Stimulated activated CD4-positive, alpha-beta T cell treated with anti-CD3 and anti-CD28 coated beads, Interleukin-15, amount 100 ng/mL, for 48 hours (primary cell): Measurements from ENCODE around the gene HOXC13.

Experiments
- DNase-seq, 2 donors: peaks; one replicate each; pipeline ENCODE4 v3.0.0-alpha.2; 2020; ENCODE audit warnings: low read depth in 2 of 2

Gene HOXC13

DNA sequence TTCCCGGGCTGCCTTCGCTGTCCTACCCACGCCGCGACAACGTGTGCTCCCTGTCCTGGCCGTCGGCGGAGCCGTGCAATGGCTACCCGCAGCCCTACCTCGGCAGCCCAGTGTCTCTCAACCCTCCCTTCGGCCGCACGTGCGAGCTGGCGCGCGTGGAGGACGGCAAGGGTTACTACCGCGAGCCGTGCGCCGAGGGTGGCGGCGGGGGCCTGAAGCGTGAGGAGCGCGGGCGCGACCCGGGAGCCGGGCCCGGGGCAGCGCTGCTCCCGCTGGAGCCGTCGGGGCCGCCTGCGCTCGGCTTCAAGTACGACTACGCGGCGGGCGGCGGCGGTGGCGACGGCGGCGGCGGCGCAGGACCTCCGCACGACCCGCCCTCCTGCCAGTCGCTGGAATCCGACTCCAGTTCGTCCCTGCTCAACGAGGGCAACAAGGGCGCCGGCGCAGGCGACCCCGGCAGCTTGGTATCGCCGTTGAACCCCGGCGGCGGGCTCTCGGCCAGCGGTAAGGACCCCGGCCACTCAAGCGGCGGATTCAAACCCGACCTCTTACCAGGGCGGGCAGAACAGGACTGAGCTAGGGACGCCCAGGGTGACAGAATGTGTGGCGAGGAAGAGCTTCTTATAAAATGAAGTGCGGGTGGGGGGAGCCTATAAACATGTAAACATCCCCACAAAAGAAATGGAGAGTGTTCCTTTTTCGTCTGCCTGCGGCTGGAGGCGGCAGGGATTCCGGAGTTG, 16.6 kb downstream of the HOXC13 start:
- no peak for DNase-seq

DNA sequence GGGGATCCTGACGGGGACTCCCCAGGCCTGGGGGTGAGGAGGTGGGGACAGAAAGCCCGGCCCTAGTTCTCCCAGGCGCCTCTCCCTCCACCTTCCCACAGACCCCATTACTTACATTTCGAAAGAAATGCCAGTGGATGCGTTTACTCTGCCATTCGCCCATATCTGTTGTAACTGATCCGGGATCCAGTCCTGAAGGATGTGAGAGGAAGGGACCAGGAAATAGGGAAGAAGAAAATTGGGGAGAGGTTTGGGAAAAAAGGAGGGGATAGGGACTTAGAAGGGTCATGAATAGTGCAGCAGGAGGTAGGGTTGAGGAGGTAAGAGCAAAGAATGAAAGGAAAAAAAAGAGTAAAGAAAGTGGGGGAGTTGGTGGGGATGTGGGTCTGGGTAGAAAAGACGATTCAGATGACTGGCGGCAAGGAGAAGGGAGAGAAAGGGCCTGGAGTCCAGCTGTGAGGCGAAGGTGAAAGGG, 17.2 kb downstream of the HOXC13 start:
- DNase-seq = no peak

DNA sequence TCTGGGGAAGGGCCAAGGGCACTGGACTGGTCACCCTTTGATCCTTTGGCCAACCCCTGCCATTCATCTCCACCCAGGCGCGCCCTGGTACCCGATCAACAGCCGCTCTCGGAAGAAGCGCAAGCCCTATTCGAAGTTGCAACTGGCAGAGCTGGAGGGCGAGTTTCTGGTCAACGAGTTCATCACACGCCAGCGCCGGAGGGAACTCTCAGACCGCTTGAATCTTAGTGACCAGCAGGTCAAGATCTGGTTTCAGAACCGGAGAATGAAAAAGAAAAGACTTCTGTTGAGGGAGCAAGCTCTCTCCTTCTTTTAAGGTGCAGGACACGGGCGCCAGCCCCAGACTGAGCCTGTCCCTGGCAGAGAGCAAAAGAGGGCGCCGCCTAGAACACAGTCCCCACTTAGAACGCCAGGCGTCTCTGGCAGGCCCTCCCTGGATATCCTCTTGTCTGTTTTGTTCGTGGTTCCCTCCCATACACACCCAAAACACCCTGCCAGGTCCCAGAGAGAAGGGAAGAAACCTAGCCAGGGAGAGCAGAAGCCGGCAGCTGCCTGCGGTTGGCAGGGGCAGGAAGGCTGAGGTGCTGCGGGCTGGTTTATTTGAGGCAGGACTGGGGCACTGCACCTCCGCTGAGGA, 17.7 kb downstream of the HOXC13 start:
- DNase-seq = no peak

DNA sequence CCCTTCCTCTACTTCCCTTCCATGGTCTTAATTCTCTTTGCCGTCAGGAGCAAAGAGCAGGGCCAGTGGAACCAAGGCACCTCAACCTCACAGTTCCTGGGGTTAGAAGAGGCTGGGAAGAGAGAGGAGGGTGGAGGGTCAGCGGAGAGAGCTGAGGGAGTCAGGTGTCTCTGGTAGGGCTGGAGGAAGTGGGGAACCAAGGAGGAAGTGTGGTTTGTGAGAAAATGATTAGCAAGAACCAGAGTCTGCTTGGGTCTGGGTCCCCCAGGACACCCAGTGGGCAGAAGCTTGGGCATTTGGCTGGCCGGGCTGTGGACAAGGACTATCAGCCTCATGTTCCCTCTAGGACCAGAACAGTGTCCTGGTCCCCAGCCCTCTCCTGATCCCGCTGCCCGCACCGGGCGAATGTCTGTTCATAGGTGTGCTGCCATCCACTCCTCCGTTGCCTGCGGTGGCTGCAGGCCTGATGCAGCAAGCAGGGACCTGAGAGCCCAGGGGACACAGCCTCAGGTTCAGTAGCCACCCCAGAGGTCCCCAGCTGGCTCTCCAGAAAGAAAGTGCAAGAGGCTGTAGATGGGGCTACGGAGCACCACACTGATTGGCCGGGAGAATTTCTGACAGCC, 18.4 kb downstream of the HOXC13 start:
- DNase-seq = no peak

DNA sequence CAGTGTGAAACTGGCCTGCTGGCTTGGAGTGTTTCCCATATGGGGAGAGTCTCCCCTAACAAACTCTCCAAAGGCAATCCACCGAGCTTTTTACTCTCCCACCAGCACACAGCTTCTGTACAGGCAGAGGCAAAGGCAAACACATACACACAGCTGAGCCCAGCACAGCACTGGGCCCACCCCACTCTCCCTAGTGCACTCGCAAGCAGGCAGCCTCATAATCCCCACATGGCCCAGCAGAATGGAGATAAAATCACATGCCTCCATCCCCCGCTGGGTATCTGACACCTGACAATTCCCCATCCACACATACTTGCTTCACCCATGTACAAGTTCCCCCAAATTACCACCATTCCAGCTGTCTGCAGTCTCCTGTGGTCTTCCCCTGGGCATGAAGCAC, 19.5 kb downstream of the HOXC13 start:
- DNase-seq = no peak

DNA sequence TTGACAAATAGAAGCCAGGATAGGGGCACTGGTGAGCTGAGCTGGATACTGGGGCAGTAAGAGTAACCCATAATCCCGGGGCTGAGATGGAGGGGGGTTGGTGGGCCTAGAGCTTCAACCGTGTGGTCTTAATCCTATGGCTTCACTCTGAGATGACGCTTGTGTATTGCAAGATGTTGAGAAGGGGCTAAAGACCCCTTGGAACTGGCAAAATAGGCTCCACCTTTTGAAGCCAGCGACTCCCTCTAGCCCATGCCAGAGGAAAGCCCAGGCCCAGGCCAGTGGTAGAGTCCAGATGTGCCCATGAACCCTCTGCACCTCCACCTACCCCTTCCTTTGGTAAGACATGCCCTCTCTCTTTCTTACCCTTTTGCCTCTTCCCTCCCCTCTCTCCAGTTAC, 20.7 kb downstream of the HOXC13 start:
- no peak for DNase-seq

DNA sequence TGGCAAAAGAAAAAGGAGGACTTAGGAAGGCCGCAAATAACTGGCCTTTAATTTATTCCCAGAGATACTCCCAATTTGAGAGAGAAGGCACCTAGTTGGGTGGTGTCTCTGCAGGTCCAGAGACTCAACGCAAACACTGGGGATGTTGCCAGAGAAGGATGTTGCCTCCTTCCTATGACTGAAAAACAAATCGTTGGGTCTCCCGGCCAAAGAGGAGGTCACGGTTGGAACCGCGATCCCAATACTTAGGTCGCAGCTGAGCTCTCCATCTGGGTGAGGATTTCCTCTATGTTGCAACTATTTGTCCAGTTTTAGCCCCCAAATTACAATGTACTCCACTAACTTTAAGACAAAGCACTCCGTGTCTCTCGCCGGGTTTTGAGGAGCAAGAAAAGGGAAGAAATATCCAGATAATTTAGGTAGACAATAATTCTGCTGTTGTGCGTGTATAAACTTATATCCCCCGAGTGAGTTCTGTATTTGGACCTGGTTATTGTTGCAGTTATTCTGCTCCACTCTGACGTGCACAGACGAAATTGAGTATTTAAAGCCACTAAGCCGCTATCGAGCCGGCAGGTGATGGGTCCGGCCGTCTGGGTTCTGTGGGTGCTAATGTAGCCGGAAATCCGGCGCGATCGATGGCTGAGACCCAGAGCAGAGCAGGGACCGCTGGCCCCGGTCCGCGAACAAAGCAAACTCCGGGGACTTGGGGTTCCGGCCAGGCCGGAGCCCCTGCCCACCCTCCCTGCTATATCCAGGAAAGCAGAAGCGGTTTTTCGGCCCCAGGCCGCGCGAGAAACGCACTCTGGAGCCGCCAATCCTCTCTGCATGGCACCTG, 21.8 kb downstream of the HOXC13 start:
- no peak for DNase-seq

DNA sequence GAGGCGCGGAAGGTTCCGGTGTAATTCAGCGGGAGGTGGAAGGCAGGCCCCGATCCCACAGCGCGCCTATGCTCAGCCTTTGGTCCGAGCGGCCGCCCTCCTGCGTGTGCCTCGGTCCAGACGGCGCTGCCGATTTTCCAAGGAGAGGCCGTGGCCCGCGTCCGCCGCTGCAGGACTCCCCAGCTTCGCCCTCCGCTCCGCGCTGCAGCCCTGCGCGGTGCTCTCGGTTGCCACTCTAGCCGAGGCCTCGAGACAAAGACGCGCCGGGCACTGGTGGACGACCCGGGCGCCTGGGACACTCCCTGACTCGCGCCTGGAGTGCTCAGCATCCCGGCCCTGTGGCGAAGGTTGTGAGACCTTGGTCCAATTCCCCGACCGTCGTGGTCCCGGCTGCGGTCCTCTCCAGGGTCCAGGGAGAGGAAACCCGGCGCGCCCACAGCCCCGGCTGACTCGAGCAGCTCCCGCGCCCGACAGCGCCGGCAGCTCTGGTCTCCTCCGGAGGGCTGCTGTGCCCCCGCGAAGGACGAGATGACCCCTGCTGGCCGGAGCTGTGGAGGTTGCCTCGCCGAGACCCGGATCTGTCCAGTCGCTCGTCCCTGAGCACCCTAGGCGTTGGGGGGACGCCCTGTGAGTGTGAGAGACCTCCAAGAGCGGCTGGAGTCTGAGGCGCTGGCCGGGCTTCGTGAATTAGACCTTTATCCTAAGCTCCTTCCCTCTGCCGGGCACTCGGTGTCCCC, 22.6 kb downstream of the HOXC13 start:
- no peak for DNase-seq

DNA sequence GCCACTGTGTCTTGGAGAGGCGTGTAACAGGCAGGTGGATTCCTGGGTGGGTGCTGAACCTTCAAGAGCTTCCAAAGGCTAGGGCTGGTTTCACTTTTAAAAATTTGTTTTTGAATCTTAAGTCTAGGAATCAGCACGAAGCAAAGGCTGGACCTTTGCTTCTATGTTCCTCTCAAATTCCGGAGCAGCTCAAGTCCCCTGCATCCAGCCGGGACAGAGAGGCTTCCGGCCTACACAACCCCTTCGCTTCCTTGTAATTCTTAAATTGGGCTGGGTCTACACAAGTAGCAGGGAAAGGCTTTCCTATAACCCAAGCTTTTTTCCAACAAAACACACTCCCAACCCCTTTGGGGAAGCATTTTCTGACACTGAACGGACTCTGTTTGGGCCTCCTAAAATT, 24.4 kb downstream of the HOXC13 start:
- DNase-seq = no peak

DNA sequence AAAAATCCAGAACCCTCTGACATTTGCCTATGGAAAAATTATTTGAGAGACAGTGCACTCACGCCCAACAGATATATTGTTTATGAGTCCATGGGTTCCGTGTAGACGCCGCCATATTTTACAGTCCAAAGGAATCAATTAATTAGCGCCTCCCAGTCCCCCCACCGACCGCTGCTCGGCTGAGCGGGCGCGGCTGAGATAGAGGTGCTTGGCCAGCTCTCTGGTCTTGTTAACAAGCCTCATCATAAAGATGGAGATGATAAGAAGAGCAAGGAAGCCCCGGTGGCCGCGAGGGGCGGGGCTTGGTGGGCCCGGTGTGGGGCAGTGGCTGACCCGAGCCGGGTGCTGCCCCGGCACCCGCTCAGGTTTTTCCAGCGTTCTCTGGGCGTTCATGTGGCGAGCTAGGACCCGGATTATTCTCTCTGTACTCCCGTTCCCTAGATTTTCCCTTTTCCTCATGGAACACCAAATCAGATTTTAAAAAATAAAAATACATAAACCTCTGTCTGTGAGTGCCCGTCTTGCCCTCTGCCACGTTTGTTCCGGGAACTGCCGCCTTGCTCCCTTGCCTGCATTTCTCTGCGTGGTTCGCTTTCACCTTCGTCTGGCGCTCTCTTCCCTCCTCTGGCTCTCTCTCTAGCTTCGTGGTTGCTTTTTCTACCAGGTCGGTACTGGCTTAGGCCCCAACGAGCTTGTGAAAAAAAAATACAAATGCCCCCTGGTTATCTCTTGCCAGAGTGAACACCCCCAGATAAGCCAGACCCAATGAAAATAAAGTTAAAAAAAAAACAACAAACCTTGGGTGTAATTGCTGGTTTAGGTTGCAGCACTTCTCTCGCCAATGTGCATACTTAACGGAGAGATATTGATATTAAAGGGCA, 25.0 kb downstream of the HOXC13 start:
- DNase-seq = no peak

DNA sequence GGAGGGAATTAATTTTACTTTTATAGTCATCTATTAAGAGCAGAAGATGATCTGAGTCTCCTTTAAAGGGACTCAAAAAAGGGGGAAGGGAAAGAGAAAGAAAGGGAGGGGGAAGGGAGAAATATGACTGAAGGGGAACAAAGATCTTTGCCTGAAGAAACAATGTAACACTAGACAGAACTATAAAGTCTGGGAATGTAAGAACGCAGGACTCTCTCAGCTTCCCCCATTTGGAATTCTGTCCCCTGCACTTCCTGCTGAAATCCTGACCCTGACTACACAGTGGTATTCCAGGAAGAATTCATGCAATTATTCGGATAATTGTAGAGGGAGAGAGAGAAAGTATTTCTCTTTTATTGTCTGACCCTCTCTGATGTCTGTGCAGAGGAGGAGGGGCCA, 25.7 kb downstream of the HOXC13 start:
- DNase-seq = no peak

DNA sequence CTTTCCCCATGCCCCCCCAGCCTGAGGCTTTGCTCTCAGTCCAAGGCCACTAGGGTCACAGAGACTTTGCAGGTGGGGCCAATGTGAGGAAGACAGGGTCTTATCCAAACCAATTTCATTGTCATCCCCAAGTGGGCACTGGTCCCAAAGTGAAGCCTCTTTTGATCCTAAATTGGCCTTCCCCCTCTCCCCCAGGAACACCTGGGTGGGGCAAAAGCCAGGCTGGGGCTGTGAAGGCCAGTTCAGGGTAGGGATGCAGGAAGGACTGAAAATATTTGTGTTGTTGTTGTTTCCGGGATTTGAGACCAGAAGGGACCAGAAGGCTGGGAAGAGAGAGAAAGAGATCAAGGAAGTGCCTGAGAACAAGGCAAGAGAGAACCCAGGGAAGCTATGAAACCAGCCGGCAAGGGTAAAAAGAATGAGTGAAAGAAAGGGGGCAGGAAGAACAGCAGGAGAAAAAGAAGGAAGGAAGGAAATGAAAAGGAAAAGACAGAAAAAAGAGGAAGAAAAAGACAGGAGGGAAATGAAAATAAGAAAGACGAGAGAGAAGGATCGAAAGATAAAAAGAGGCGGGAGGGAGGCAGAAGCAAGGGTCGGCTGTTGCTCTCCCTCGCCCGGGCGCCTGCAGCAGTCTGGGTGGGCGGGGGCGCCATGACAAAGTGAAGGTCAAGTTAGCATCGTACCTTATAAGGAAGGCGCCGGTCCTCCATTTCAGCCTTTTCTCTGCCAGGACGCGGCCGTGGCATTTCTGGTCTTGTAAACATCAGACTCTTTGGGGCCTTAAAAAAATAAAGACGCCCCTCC, 26.9 kb downstream of the HOXC13 start:
- DNase-seq = no peak

DNA sequence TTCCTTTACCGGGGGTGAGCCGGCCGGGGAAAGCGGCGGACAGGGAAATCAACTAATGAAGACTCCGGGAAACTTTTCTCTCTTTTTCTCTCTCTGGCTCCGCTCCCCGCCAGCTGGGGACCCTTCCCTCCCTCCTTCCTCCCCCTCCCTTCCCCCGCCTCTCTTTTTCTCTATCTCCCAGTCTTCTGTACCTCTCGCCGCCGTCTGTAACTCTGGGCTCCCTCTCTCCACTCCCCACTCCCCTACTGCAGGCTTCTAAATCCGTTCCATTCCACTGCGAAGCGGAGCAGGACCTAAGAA, 27.4 kb downstream of the HOXC13 start:
- no peak for DNase-seq

DNA sequence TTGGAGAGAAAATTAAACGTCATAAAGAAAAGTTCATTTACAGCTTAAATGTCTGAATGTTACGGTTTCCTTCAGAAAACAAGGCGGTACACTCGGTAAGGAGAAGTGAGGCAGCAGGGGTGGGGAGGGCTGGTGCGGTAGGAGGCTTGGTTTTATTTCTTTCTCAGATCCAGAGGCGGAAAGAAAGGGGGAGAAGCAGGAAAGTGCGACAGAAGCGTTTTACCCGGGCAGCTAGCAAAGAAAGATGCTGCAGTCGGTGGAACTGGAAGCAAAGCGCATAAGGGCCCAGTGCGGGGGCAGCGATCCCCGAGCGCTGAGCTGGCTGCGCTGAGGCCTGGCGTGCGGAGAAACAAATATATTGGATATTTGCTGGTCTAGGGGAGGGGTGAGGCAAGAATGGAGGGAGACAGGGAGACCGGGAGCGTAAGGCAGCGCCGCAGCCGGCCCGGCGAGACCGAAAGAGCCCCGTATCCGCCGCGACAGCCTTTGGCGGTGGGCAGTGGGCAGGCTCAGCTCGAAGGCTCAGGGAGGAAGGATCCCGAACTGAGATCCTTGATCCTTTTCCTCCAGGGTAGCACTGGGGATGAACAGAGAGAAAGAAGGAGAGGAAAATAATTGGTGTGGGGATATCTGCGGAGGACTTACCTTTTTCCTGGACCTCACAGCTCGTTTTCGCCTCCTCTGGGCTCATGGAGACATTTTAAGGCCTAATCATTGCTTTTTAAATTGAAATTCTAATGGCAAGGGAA, 27.9 kb downstream of the HOXC13 start:
- no peak for DNase-seq

DNA sequence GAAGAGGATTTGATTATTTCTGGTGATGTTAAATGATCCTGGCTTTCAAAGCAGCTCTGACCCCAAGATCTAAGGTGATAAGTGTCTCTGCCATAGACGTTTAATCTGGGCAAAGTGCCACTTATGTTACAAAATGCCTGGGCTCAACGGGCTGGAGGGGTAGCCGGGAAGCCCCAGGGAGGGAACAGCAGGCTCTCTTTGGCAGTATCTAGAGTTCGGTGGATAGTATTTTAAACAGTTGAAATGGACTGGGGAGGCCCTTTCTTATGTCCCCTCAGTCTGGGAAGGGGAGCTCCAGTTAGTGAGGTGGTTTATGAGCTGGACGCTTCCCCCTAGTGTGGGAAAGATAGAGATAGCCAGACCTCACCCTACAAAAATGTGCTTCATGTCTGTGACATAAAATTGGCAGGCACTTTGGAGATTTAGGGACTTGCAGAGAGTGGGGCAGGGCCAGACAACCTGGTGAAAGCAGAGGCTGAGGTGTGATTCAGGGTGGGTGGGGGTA, 28.8 kb downstream of the HOXC13 start:
- no peak for DNase-seq

DNA sequence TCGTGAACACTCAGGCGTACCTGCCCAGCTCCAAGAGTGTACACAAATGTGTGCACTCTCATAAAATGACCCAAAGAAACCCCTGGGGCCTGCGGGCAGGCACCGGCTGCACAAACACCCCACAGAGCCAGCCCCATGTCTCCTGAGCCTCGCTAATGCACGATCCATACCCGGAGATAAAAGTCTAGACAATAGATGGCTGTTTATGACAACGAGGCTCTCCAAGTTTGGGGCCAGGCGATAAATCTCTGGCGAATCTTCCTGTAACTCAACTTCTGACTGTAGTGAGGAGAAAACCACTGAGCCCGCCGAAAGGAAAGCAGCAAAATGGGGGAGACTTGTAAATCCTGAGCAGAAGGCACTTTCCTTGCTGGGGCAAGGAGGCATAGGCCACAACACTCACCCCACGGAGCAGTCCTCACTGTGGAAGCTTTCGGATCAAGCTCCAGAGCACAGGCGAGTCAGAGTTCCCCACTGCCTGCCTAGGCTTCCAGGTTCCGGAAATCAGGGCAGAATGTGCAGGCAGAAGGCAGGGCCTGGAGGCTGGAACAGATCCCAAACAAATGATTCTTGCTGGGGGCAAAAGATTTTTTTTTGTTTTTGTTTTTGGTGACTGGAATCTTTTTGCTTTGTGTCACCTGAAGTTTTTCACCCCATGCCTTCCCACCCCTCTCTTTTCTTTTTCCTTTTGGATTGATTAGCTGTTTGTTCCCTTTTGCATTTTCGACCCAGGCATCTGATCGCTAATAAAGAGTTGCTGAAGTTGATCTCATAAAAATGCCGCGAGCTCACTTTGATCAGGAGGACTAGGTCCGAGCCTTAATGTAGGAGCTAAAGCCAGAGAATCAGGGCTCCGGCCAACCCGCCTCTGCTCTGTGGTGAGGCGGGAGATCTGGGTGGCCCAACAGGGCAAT, 29.8 kb downstream of the HOXC13 start:
- no peak for DNase-seq

DNA sequence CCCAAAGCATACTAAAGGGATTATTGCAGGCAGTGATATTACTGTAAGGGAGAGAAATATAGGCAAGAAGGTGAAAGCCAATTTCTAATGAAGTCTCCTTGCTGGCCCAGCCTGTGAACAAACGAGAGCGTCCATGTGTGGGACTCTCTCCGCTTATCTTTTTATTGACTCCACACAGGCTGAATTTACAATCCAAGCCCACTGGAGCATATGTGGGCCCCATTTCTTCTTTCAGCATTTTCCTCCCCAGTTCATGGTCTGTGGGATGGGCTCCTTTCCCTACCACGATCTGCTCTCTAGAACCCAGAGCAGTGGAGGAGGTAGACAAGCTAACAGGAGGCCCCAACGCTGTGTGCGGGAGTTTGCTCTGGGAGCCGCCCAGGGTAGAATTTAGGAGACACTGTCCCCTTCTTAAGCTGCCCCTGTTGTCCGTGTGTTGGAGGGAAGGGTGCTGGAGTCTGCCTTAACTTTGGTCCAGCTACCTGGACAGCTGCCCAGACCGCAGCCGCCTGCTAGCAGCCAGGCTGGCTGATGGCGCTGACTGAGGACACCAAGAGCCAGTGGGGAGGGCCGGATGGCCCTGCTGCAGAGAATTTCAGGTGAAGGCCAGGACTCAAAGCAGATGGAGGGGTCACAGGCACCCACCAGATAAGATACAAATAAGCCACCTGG, 31.1 kb downstream of the HOXC13 start:
- DNase-seq = no peak
